Glutamatergic neuron (in vitro differentiated cells): Measurements from ENCODE around the gene COPB2. TPM values are rescaled to one million over a fixed set of nuclear protein-coding genes. Genes with fewer than 3 reads are reported as not detected.

ENCODE experiments used
- DNase-seq: peaks from one replicate; pipeline ENCODE4 v3.0.0; 2022
- H3K27ac Mint-ChIP-seq: one replicate; pipeline ENCODE4 v1.8.0; 2020; ENCODE audit warnings: mild to moderate bottlenecking, mixed read lengths, inconsistent platforms; ENCODE audit not compliant: unreplicated experiment
- H3K27me3 Mint-ChIP-seq: one replicate; pipeline ENCODE4 v1.8.0; 2020; ENCODE audit warnings: mild to moderate bottlenecking, moderate library complexity, mixed read lengths, inconsistent platforms; ENCODE audit not compliant: unreplicated experiment
- H3K36me3 Mint-ChIP-seq: one replicate; pipeline ENCODE4 v1.8.0; 2020; ENCODE audit warnings: mild to moderate bottlenecking, mixed read lengths, inconsistent platforms; ENCODE audit not compliant: unreplicated experiment
- H3K4me1 Mint-ChIP-seq: one replicate; pipeline ENCODE4 v1.8.0; 2020; ENCODE audit warnings: mild to moderate bottlenecking, low read depth, mixed read lengths, inconsistent platforms; ENCODE audit not compliant: unreplicated experiment
- H3K4me3 Mint-ChIP-seq: one replicate; pipeline ENCODE4 v1.8.0; 2020; ENCODE audit warnings: mild to moderate bottlenecking, mixed read lengths, inconsistent platforms; ENCODE audit not compliant: unreplicated experiment
- H3K9me3 Mint-ChIP-seq: one replicate; pipeline ENCODE4 v1.8.0; 2020; ENCODE audit warnings: mild to moderate bottlenecking, moderate library complexity, mixed read lengths, inconsistent platforms; ENCODE audit not compliant: unreplicated experiment
- total RNA-seq: library from RNA; stranded (reverse); fragmentation: NEBNext Ultra II Directional; extraction: Animal tissue kit (Norgen Biotek cat#: 25700); gene quantifications from one replicate; pipeline ENCODE4 v1.2.1, GENCODE V29; 2021; ENCODE audit not compliant: unreplicated experiment
- TF ChIP-seq, protein P1 (sequence below): fragments of 200-600 bp; sonication (generic); IDR thresholded peaks from one replicate; pipeline ENCODE4 v1.5.0; 2021; ENCODE audit not compliant: partially characterized antibody, unreplicated experiment

COPB2 gene
- total RNA-seq, 1 donor from 2014 or later: 127 TPM

DNA sequence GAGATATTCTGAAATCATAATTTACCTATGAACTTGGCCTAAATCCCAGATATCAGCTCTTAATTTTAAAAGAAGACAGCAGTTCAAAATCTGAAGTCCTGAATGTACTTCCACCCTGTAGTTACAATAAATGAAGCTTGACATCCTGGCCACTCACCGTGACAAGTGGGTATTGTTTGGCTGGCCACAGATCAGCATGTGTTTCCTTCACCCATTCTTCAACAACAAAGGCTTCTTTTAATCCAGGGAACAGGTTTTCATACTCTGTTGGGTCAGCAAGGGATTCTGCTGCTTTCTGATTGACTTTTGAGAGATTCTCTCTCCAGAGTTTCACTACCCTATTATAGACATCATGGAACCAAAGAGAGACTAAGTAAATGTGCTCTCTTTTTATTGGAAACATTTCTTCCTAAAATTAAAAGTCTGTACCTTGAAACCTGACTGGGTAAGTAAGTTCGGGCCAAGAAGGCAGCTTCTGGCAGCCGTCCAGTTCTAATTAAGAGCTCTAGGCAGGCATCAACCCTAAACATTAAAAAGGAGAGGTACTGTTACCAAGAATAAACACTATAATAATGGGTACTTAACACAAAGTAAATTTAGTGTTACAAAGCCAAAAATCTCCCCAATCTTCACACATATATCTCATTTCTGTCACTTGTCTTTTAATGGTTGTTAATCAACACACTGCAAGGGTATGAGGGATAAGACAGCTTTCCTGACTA lies 30.4 kb downstream of the COPB2 start:
- TF ChIP-seq, protein P1, sequence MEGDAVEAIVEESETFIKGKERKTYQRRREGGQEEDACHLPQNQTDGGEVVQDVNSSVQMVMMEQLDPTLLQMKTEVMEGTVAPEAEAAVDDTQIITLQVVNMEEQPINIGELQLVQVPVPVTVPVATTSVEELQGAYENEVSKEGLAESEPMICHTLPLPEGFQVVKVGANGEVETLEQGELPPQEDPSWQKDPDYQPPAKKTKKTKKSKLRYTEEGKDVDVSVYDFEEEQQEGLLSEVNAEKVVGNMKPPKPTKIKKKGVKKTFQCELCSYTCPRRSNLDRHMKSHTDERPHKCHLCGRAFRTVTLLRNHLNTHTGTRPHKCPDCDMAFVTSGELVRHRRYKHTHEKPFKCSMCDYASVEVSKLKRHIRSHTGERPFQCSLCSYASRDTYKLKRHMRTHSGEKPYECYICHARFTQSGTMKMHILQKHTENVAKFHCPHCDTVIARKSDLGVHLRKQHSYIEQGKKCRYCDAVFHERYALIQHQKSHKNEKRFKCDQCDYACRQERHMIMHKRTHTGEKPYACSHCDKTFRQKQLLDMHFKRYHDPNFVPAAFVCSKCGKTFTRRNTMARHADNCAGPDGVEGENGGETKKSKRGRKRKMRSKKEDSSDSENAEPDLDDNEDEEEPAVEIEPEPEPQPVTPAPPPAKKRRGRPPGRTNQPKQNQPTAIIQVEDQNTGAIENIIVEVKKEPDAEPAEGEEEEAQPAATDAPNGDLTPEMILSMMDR: no peak
- Mint-ChIP-seq H3K36me3 (no peaks in the 10 kb centered on the region), H3K27me3 (no peaks in the 10 kb centered on the region), H3K27ac (no peak overlapping the region), H3K9me3 (peaks cover 2% of the 10 kb centered on the region), H3K4me1 (peaks cover 6% of the 10 kb centered on the region), H3K4me3 (no peak overlapping the region)
- no peak for DNase-seq

DNA sequence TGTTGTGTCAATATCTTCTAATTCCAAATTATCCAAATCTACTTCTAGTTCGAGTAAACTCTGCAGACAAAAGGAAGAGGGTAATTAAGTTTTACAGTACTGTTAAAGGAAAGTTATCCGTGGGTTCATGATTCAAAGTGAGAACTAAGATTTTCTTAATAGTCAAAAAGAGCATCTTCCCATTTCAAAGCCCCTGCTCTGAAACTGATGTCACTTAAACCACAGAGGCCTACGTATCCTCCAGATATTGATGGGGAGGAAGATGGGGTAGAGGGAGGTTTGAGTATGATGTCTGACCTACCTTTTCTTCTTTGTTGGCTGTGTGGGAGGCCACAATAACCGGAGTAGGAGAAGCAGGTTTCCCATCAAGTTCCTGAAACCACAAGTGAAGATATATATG lies 31.5 kb downstream of the COPB2 start:
- TF ChIP-seq, protein P1: no peak
- no peak for DNase-seq
- Mint-ChIP-seq H3K9me3 (peaks cover 2% of the 10 kb centered on the region), H3K27me3 (no peaks in the 10 kb centered on the region), H3K4me3 (no peak overlapping the region), H3K36me3 (no peaks in the 10 kb centered on the region), H3K27ac (no peak overlapping the region), H3K4me1 (peaks cover 6% of the 10 kb centered on the region)

DNA sequence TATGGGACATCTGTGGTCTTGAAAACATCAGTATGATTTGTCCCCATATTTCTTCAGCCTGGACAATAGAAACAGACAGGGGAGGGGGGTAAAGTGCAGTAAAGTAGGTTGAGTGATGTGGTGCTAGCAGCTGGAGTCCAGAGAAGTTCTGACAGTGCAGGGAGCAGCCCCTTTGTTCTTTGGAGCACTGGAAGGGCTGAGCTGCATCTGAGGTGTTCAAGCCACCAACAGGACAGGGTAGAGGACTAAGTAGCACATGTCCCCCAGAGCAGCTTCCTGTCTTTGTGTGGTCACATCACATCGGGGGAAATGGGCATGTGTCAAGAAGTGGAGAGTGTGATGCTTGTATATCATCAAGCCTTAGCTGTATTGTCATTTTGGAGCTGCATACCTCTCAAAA lies 33.6 kb downstream of the COPB2 start:
- Mint-ChIP-seq H3K4me1 (peaks cover 6% of the 10 kb centered on the region), H3K9me3 (peaks cover under 1% of the 10 kb centered on the region), H3K36me3 (no peaks in the 10 kb centered on the region), H3K27ac (peak overlapping the region; percentile 75), H3K4me3 (no peak overlapping the region), H3K27me3 (no peaks in the 10 kb centered on the region)
- TF ChIP-seq, protein P1: no peak
- no peak for DNase-seq

DNA sequence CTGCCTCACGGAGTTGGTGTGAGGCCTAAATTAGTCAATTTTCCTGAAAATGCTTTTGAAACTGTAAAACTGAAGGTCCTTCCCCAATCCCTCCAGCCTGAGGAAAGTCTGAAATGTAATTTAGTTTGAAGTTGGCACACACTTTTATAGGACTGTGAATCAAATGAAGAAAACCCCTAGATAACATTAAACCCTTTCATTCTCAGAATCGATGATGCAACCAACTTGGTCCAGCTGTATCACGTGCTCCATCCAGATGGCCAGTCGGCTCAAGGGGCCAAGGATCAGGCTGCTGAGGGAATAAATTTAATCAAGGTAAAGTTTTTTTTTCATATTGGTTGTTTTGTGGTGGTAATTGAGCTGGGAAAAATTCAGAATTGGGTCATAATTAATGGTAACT lies 34.0 kb downstream of the COPB2 start:
- H3K9me3 Mint-ChIP-seq: no peaks in the 10 kb centered on the region
- H3K27ac Mint-ChIP-seq: peak overlapping the region; percentile 75
- no peaks in the 10 kb centered on the region for H3K27me3 Mint-ChIP-seq
- H3K4me3 Mint-ChIP-seq: no peak overlapping the region
- TF ChIP-seq, protein P1: no peak
- H3K4me1 Mint-ChIP-seq: peaks cover 6% of the 10 kb centered on the region
- no peak for DNase-seq
- H3K36me3 Mint-ChIP-seq: no peaks in the 10 kb centered on the region

DNA sequence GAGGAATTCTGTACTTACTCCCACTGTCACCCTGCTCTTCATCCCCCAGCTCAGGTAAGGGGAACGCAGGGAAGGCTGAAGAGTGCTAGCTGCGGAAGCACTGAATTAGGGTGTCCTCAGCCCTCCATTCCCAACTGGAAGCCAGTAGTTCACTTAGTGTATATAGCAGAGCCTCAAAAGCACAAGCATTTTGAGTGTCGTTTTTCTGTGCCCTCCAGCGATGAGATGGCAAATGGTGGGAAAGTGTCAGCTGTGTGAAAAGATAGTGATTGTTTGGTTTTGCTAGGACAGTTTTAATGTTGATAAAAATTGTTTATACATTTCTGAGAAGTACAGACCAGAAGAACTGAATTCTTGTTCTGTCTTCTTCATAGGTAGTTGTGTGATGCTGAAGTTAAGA lies 34.8 kb downstream of the COPB2 start:
- DNase-seq: no peak
- Mint-ChIP-seq H3K27ac (peak overlapping the region; percentile 75), H3K4me3 (no peak overlapping the region), H3K9me3 (no peaks in the 10 kb centered on the region), H3K4me1 (peaks cover 6% of the 10 kb centered on the region), H3K27me3 (no peaks in the 10 kb centered on the region), H3K36me3 (no peaks in the 10 kb centered on the region)
- TF ChIP-seq, protein P1: no peak
